GM13976 (cell line): ENCODE measurements around the gene HKDC1.

Experiments used
- DNase-seq: peaks from one replicate; pipeline ENCODE4 v3.0.0; 2012; ENCODE audit warnings: low spot score
- CTCF ChIP-seq: IDR thresholded peaks from 2 replicates; pipeline ENCODE4 v1.5.1; 2012; ENCODE audit warnings: borderline replicate concordance, mild to moderate bottlenecking; ENCODE audit not compliant: insufficient read depth; ENCODE audit errors: extremely low read depth, missing control alignments, control extremely low read depth
- in situ Hi-C: fragments of 300-500 bp; cut with MboI; formaldehyde crosslinking; loops from one replicate; pipeline ENCODE4 v1.12.0; 2022; ENCODE audit warnings: low sequenced_read_pairs, mixed read lengths, inconsistent platforms; ENCODE audit not compliant: unreplicated experiment

Gene HKDC1

GRCh38 chr10:69180525-69181204, 39.5 kb upstream of the HKDC1 start:
- DNase-seq, result no peak
- in situ Hi-C loops, result no loop called here
- TF ChIP-seq CTCF, result no peak

GRCh38 chr10:69181433-69181832, 38.7 kb upstream of the HKDC1 start:
- no peak for DNase-seq
- no peak for TF ChIP-seq CTCF
- in situ Hi-C loops, result no loop called here

- in situ Hi-C loops, result no loop called here
- DNase-seq, result no peak
- no peak for TF ChIP-seq CTCF
Measured at GRCh38 chr10:69182005-69182404, 38.1 kb upstream of the HKDC1 start.

- in situ Hi-C loops, result no loop called here
- no peak for TF ChIP-seq CTCF
- DNase-seq, result no peak
Measured at GRCh38 chr10:69186524-69186923, 33.6 kb upstream of the HKDC1 start.

- in situ Hi-C loops, result no loop called here
- DNase-seq, result no peak
- no peak for TF ChIP-seq CTCF
Measured at GRCh38 chr10:69201045-69201444, 19.1 kb upstream of the HKDC1 start.

GRCh38 chr10:69202332-69202731, 17.8 kb upstream of the HKDC1 start:
- DNase-seq, result no peak
- TF ChIP-seq CTCF, result no peak
- in situ Hi-C loops, result no loop called here
